GM19463 (cell line): Measurements from ENCODE around the gene FXYD5.

ENCODE experiments used
- ATAC-seq: cut with Tn5 transposase; IDR thresholded peaks from one replicate; pipeline ENCODE4 v1.9.1; 2021; ENCODE audit warnings: mild to moderate bottlenecking, moderate library complexity; ENCODE audit not compliant: unreplicated experiment

Gene FXYD5

DNA sequence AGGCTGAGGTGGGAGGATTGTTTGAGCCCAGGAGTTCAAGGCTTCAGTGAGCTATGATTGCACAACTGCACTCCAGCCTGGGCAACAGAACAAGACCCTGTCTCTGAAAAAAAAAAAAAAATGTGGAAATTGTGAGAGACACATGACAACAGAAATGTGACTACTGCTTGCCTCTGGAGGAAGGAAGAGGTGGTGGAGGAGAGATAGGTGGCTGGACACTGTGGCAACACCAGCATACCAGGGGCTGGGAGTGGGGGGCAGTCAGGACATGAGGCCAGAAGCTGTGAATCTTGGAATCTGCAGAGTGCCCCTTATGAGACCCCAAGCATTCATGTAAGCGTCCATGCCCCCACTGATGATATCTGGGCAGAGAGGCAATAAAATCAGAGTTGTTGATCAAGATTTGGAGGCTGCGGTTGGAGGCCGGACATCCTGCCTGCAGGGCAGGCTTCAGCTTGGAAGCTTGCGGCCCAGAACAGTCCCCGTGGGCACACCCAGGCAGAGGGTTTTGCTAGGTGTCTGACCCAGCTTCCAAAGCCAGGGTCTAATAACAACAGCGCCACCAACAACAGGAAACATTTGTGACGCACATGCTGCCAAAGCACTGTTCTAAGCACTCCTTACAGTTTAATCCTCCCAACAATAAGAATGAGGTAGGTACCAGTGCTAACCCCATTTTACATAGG lies 57.2 kb downstream of the FXYD5 start:
- no peak for ATAC-seq

DNA sequence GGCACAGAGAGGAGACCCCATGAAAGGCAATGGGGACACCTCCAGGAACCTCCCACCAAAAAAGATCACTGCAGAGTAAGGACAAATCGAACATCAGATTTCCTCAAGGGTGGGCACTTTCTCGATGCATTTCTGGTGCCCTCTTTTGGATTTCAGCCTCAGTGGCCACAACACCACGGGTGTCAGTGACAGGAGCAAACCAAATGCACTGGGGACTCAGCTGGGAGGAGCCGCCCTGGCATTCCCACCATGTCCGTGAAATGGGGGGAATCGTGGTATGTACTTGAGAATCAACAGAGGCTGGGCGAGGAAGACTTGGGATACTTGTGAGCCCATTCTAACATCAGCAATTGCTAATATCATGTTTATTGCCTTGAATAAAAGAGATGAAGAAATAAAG lies 57.7 kb downstream of the FXYD5 start:
- ATAC-seq, result no peak

DNA sequence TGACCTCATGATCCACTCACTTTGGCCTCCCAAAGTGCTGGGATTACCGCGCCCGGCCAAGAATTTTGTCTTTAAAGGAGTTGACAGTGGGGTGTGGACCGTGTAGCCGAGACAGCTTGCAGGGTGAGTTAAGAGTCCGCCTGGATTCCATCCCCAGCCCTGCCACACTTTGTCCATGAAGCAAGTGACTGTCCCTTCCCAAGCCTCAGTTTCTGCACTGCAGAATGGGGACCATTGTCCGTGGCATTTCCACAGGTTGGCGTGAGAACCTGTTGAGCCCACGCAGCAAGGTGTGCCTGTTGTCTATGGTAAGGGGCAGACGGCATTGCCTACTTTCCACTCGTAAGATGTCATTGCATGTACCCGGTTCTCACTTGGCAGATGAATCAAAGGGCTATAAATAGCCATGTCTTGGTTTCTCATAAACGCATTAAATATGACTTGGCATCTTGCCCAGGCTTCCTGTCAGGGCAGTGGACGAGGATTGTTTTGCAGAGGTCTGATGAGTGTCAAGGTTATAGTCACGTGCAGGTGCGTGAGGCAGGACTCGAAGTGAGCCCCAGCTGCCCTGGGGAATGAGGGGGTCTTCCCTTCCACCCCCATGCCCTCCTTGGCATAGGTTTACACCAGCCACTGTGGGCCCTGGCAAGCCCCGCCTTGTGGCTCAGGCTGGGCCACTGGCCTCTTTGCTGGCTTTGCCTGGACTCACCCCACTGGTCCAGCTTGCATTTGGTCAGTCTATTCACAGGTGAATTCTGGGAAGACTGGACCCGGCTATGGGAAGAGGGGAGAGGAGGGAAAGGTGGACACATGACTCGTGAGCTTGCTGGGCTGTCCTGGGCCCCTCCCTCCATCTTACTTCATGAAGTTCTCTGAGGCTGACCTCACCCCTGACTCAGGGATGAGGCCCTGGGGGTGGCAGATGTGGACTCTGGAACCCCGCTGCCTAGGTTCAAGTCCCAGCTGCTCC lies 59.4 kb downstream of the FXYD5 start:
- peak; percentile 77 for ATAC-seq

DNA sequence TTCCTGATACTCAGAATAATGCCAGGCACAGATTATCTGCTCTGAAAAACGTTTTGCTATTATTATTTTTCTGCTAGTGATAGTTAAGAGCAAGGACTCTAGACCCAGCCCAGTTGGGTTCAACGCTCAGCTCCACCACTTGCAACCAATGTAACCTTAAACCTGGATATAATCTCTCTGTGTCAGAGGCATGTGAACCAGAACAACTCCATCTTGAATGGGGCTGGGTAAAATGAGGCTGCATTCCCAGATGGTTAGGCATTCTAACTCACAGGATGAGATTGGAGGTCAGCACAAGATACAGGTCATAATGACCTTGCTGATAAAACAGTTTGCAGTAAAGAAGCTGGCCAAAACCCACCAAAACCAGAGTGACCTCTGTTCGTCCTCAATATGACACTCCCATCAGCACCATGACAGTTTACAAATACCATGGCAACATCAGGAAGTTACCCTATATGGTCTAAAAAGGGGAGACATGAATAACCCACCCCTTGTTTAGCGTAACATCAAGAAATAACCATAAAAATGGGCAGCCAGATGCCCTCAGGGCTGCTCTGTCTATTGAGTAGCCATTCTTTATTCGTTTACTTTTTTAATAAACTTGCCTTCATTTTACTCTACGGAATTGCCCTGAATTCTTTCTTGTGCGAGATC lies 60.4 kb downstream of the FXYD5 start:
- no peak for ATAC-seq

DNA sequence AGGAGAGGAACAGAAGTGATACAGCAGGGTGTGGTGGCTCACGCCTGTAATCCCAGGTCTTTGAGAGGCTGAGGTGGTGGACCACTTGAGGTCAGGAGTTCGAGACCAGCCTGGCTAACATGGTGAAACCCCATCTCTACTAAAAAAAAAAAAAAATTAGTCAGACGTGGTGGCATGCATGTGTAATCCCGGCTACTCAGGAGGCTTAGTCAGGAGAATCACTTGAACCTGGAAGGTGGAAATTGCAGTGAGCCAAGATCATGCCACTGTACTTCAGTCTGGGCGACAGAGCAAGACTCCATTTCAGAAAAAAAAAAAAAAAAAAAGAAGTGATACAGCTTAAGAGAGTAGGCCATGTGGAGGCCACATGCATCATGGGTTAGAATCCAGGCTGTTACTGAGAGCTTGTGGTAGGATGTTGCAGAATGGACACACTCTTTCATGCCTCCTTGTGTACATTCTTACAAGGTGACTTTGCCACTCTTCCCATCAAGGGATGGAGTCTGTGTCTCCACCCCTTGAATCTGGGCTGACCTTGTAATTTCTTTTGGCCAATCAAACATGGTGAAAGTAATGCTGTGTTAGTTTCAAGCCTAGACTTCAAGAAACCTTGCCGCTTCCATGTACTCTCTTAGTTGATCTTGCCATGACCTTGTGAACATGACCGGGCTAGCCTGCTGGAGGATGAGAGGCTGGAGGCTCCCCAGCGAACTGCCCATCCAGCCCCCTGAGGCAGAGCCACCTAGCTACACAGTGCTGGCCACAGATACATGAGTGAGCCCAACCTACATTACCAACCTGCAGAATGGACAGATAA lies 61.7 kb downstream of the FXYD5 start:
- ATAC-seq, result no peak

DNA sequence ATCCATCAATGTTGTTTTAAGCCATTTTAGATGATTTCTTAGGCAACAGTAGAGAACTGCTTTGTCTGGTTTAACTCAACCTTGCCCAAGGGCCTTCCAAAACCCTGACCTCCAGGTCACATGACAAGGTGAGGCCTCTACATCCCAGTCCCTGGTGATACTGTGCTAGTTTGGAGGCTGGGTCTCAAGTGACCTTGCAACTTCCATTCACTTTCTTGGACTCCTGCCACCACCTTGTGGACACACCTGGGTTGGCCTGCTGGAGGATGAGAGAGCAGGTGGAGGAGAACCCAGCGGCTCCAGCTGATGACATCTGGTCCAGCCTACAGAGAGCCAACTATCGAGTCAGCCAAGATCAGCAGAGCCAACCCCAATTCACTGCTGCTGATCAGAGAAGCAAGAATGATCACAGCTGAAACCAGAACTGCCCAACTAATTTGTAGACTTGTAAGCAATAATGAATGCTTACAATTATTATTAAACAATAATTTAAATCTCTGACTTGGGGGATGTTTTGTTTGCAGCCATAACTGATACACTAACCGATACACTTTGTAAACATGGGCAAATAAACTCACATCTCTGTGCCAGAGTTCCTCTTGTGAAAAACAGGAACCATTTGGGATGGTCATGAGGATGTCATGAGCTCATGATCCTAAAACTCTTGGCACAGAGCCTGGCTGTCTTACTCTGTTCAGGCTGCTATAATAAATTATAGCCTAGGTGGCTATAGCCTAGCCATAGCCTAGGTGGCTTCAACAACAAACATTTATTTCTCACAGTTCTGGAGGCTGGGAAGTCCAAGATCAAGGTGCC lies 62.5 kb downstream of the FXYD5 start:
- ATAC-seq, result no peak

DNA sequence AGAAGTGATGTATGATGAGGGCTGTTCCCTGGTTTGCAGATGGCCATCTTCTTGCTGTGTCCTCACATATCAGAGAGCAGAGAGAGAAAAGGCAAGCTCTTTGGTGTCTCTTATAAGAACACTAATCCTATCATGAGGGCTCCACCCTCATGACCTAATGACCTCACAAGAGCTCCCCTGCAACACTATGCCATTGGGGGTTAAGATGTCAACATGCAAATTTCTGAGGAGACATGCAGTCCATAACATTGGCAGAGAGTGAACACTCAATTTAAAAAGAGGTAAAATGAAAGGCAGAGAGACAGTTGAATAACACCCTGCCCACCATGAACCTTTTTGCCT lies 63.1 kb downstream of the FXYD5 start:
- no peak for ATAC-seq

DNA sequence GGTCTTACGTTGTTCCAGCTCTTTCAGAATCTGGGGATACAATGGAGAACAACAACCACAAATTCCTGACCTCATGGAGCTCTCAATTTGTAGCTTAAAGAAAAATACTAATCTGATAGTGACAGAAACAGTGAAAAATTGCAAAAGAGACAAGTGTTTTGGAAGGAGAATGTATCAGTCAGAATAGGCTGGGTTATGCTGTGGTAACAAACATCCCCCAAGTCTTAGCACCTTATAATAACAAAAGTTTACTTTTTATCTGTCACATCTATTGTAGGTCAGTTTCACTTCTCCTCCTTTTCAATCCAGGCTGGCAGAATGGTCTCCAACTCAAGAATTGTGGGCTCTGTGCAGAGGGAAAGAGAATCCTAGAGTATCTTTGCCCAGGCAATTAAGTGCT lies 64.5 kb downstream of the FXYD5 start:
- no peak for ATAC-seq
